GM18498 (cell line): ENCODE measurements around the gene CLDN34.

ENCODE experiments used
- ATAC-seq: cut with Tn5 transposase; IDR thresholded peaks from one replicate; pipeline ENCODE4 v1.9.1; 2021; ENCODE audit warnings: mild to moderate bottlenecking, moderate library complexity; ENCODE audit not compliant: unreplicated experiment

Gene CLDN34

DNA sequence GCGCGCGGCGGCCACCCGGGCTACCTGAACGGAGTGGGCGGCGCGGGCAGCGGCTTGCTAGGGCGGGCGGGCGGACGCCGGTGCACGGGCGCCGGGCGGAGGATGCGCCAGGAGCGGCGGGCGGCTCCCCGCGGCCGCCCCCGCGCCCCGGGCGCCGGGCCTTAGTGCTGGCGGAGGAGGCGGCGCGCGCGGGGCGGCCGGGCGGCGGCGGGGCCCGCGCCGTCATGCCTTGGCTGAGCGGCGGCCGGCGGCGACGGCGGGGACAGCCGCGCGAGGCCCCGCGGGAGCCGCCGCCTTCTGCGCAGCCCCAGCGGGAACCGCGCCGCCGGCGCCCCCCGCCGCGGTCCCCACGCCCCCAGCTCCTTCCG is 48.2 kb downstream of the CLDN34 start:
- ATAC-seq = peak; percentile 29

DNA sequence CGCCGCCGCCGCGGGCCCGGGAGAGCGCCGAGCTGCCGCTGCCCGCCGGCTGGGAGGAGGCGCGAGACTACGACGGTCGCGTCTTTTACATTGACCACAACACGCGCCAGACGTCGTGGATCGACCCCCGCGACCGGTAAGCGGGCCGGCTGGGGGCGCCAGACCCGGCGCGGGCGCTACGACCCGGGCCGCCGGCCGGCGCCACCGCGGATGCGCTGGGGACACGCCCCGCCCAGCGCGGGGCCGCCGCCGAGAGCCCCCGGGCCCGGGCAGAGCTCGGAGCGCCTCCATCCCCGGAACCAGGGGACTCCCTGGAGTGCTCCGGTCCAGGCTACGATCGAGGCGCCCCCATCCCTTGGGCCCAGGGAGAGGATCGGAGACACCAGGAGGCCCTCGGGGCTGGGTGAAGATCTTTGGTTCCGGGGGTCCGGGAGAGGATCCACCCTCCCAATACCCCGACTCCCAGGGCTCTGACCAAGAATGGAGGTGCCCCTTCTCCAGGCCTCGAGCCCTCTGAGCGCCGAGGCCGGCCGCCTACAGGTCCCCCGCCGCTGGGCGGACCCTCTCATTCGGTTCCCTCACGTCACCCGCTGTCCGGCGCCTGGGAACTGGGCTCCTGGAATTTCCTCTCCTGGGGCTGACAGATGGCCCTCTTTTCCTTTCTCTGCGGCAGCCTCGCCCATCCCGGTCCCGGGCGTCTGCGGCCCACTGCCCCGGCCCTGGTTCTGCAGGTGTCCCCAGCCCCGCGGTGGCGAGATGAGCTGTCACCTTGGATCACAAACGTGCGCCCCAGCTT is 48.8 kb downstream of the CLDN34 start:
- ATAC-seq = peak; percentile 29

- ATAC-seq = no peak
These were observed 49.5 kb downstream of the CLDN34 start for GRCh38 chrX:10016519-10017132.

DNA sequence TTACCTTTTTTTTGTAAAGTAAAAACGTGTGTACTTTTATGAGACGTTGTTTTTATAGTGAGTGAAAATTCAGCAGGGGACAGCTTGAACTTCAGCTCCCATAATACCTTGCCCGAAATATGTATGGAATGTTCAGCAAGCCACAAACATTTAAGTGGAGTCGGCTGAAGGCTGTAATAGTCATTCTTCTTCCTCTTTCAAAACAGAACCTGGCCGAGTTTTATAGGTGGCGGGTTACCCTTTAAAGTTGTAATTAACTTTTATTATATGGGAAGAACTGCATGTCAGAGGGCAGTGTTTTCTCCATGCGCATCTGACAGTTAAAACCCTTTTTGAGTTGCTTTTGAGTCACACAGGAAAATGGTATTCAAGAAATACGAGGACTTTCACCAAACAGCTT is 50.7 kb downstream of the CLDN34 start:
- no peak for ATAC-seq
